ENCODE results near the gene CEND1. TPM values are rescaled to one million over a fixed set of nuclear protein-coding genes. Genes with fewer than 3 reads are reported as not detected.

CEND1 gene
- total and polyA plus RNA-seq, 2 experiments from 2014 or later, result not detected

GRCh38 chr11:792535-792821 lies 2.6 kb upstream of the CEND1 start:
- no peak overlapping the region for H3K27ac ChIP-seq
- H3K4me3 ChIP-seq, result no peak overlapping the region
- peaks cover 6% of the 10 kb centered on the region for H3K79me2 ChIP-seq
- no peak overlapping the region for H2AFZ ChIP-seq
- H3K4me1 ChIP-seq (ENCODE audit: insufficient read depth), result peaks cover 19% of the 10 kb centered on the region
- TF ChIP-seq EZH2phosphoT487 (IDR thresholded peaks at IDR 0.05; ENCODE audit: low read depth, severe bottlenecking, unreplicated experiment) (no peak), EZH2 (IDR thresholded peaks at IDR 0.05; ENCODE audit: borderline replicate concordance) (no peak)
- TF ChIP-seq, protein P1, sequence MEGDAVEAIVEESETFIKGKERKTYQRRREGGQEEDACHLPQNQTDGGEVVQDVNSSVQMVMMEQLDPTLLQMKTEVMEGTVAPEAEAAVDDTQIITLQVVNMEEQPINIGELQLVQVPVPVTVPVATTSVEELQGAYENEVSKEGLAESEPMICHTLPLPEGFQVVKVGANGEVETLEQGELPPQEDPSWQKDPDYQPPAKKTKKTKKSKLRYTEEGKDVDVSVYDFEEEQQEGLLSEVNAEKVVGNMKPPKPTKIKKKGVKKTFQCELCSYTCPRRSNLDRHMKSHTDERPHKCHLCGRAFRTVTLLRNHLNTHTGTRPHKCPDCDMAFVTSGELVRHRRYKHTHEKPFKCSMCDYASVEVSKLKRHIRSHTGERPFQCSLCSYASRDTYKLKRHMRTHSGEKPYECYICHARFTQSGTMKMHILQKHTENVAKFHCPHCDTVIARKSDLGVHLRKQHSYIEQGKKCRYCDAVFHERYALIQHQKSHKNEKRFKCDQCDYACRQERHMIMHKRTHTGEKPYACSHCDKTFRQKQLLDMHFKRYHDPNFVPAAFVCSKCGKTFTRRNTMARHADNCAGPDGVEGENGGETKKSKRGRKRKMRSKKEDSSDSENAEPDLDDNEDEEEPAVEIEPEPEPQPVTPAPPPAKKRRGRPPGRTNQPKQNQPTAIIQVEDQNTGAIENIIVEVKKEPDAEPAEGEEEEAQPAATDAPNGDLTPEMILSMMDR (IDR thresholded peaks at IDR 0.05; ENCODE audit: poor library complexity), result no peak
- H4K20me1 ChIP-seq (ENCODE audit: insufficient read depth, poor library complexity, severe bottlenecking), result no peaks in the 10 kb centered on the region
- H3K36me3 ChIP-seq (replicated peaks; ENCODE audit: insufficient read depth, low read depth), result no peaks in the 10 kb centered on the region
- no peak overlapping the region for H3K4me2 ChIP-seq
- no peaks in the 10 kb centered on the region for H3K9me3 ChIP-seq (ENCODE audit: low read depth)
- H3K9me2 ChIP-seq (replicated peaks; ENCODE audit: insufficient read depth), result no peaks in the 10 kb centered on the region
- DNase-seq (ENCODE audit: low spot score), result no peak
- 100% methylated on average over 1 of the region's 15 CpGs for WGBS (ENCODE audit: low lambda C conversion rate, missing lambda C conversion rate)
- H3K27me3 ChIP-seq, result no peaks in the 10 kb centered on the region

DNA sequence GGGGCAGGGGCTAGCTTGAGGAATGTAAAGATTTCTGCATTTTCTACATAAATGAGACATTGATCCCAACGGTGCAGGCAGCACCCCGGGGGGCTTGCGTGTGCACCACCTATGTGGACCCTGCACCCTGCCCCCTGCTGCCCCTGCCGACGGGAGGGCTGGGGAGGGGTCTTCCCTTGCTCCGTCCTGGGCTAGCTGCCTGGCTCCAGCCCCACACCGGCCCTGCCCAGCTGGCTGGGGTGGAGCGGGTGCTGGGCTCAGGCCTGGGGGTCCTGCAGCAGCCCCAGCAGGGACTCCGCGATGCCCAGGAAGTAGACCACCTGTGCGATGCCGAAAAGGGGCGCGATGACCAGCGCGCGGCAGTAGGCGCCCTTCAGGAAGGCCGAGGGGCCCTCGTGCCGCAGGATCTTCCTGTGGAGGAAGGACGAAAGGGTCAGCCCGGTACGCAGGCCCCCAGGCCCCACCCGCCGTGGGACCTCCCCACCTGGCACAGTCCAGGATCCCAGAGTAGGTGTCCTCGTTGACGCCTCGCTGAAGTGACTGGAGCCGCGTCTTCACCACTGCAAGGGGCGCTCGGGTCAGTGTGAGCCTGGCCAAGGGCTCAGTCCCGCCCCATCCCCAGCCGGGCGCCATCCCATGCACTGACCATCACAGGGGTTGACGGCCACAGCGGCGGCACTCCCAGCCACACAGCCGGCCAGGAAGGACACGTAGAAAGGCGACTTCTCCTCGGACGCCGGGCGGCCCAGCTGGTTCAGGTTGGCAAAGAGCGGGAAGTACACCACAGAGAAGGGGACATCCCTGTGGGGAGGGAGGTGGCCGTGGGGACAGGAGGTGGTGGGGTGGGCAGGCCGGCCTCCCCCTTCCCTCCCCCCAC lies 2.0 kb upstream of the CEND1 start:
- DNase-seq (ENCODE audit: low spot score), result no peak
- Histone ChIP-seq H3K79me2 (peaks cover 6% of the 10 kb centered on the region), H3K9me3 (ENCODE audit: low read depth) (no peaks in the 10 kb centered on the region), H3K4me3 (no peak overlapping the region), H2AFZ (no peak overlapping the region), H3K4me1 (ENCODE audit: insufficient read depth) (peaks cover 19% of the 10 kb centered on the region), H3K9me2 (replicated peaks; ENCODE audit: insufficient read depth) (no peaks in the 10 kb centered on the region), H4K20me1 (ENCODE audit: insufficient read depth, poor library complexity, severe bottlenecking) (no peaks in the 10 kb centered on the region), H3K36me3 (replicated peaks; ENCODE audit: insufficient read depth, low read depth) (no peaks in the 10 kb centered on the region), H3K4me2 (no peak overlapping the region), H3K27me3 (no peaks in the 10 kb centered on the region), H3K27ac (no peak overlapping the region)
- TF ChIP-seq EZH2 (IDR thresholded peaks at IDR 0.05; ENCODE audit: borderline replicate concordance) (no peak), EZH2phosphoT487 (IDR thresholded peaks at IDR 0.05; ENCODE audit: low read depth, severe bottlenecking, unreplicated experiment) (no peak)
- TF ChIP-seq, protein P1 (IDR thresholded peaks at IDR 0.05; ENCODE audit: poor library complexity), result no peak
- WGBS (ENCODE audit: low lambda C conversion rate, missing lambda C conversion rate), result 96% methylated on average over 48 of the region's 49 CpGs

DNA sequence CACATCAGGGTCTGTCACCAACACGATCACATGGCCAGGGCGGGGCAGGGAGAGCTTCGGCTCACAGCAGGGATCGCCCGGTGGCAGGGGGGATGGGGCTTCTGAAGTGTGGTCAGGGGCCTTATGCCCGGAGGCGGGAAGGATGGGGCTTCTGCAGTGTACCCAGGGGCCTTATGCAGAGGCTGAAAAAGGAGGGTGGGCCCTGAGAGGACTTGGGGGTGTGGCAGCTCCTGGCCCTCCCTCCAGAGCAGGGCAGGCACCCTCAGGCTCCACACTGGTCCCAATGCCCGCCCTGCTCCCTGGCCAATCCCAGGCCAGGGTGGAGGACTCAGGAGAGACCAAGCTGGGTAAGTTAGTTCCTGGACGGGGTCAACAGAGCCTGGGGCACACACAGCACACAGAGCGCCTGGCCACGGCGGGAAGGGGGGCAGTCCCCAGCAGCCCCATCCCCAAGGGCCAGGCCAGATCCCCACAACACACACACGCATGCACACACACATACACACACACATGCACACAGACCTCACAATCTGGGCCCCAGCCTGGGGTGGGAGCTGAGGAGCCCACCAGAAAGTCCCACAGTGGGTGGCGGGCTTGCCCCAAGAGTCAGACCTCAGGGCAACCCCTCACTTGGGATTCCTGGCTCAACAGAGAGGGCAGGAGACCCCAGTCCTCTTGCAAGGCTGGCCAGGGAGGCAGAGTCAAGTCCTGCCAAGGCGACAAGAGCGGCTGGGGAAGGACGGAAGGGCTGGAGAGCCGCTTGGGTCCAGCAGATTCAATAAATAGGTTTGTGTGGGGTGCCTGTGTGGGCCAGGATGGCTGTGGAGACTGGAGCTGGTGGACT lies 1.1 kb upstream of the CEND1 start:
- Histone ChIP-seq H3K4me3 (no peak overlapping the region), H3K27me3 (no peaks in the 10 kb centered on the region), H3K36me3 (replicated peaks; ENCODE audit: insufficient read depth, low read depth) (no peaks in the 10 kb centered on the region), H2AFZ (no peak overlapping the region), H3K9me2 (replicated peaks; ENCODE audit: insufficient read depth) (no peaks in the 10 kb centered on the region), H3K9me3 (ENCODE audit: low read depth) (no peaks in the 10 kb centered on the region), H3K79me2 (peaks cover 4% of the 10 kb centered on the region), H3K4me1 (ENCODE audit: insufficient read depth) (peaks cover 9% of the 10 kb centered on the region), H3K4me2 (no peak overlapping the region), H3K27ac (no peak overlapping the region), H4K20me1 (ENCODE audit: insufficient read depth, poor library complexity, severe bottlenecking) (no peaks in the 10 kb centered on the region)
- no peak for TF ChIP-seq EZH2 (IDR thresholded peaks at IDR 0.05; ENCODE audit: borderline replicate concordance)
- TF ChIP-seq, protein P1 (IDR thresholded peaks at IDR 0.05; ENCODE audit: poor library complexity), result no peak
- DNase-seq (ENCODE audit: low spot score), result no peak
- WGBS (ENCODE audit: low lambda C conversion rate, missing lambda C conversion rate), result 75% methylated on average over 16 of the region's 18 CpGs

Data from hepatocyte (in vitro differentiated cells).